ENCODE data around the gene UBXN7. TPM values are rescaled to one million over a fixed set of nuclear protein-coding genes. Genes with fewer than 3 reads are reported as not detected.

The UBXN7 gene
- total RNA-seq, 1 experiment from 2014 or later = 125 TPM

- Histone ChIP-seq H3K9me3 (ENCODE audit: insufficient read depth, low read depth) (no peaks in the 10 kb centered on the region), H3K79me2 (ENCODE audit: low read depth) (no peaks in the 10 kb centered on the region), H3K4me3 (no peak overlapping the region), H3K36me3 (ENCODE audit: low read depth) (peaks cover 40% of the 10 kb centered on the region), H3F3A (ENCODE audit: insufficient read depth, low read depth) (peaks cover 17% of the 10 kb centered on the region), H4K20me1 (ENCODE audit: insufficient read depth) (no peaks in the 10 kb centered on the region), H3K9me2 (ENCODE audit: insufficient read depth) (no peaks in the 10 kb centered on the region), H3K27me3 (ENCODE audit: insufficient read depth, low read depth) (no peaks in the 10 kb centered on the region), H3K4me2 (no peak overlapping the region), H3K4me1 (replicated peaks; ENCODE audit: insufficient read depth) (no peaks in the 10 kb centered on the region), H3K27ac (no peak overlapping the region), H2AFZ (no peak overlapping the region)
- intact Hi-C loops (cut with micrococcal nuclease; ENCODE audit: unreplicated experiment) = loop anchor here (5.0 kb wide), 1 partner anchor 104 kb away; no protein-coding TSS in a partner anchor
- CTCF ChIA-PET = no interaction called here
- TF ChIP-seq EZH2 (IDR thresholded peaks at IDR 0.05; ENCODE audit: low read depth) (no peak), CTCF (conservative IDR thresholded peaks at IDR 0.05) (no peak)
- DNase-seq = no peak
- POLR2A ChIA-PET (ENCODE audit: unreplicated experiment) = no interaction called here
- BruUV-seq (replicated peaks) = no TSS peak
These were observed 75.7 kb downstream of the UBXN7 start for GRCh38 chr3:196356556-196356955.

GRCh38 chr3:196355668-196356067, 76.6 kb downstream of the UBXN7 start:
- Histone ChIP-seq H3K27me3 (ENCODE audit: insufficient read depth, low read depth) (no peaks in the 10 kb centered on the region), H3K36me3 (ENCODE audit: low read depth) (peaks cover 32% of the 10 kb centered on the region), H4K20me1 (ENCODE audit: insufficient read depth) (no peaks in the 10 kb centered on the region), H3K4me3 (no peak overlapping the region), H3K9me2 (ENCODE audit: insufficient read depth) (no peaks in the 10 kb centered on the region), H3K4me2 (no peak overlapping the region), H3K4me1 (replicated peaks; ENCODE audit: insufficient read depth) (no peaks in the 10 kb centered on the region), H3K9me3 (ENCODE audit: insufficient read depth, low read depth) (no peaks in the 10 kb centered on the region), H3F3A (ENCODE audit: insufficient read depth, low read depth) (peaks cover 9% of the 10 kb centered on the region; the same call in 1 of the 2 replicates), H2AFZ (no peak overlapping the region), H3K27ac (no peak overlapping the region), H3K79me2 (ENCODE audit: low read depth) (no peaks in the 10 kb centered on the region)
- TF ChIP-seq CTCF (conservative IDR thresholded peaks at IDR 0.05) (no peak), EZH2 (IDR thresholded peaks at IDR 0.05; ENCODE audit: low read depth) (no peak)
- BruUV-seq (replicated peaks) = no TSS peak
- intact Hi-C loops (cut with micrococcal nuclease; ENCODE audit: unreplicated experiment) = loop anchor here (5.0 kb wide), 1 partner anchor 103 kb away; no protein-coding TSS in a partner anchor
- CTCF ChIA-PET = no interaction called here
- no peak for DNase-seq
- POLR2A ChIA-PET (ENCODE audit: unreplicated experiment) = no interaction called here

- Histone ChIP-seq H2AFZ (no peak overlapping the region), H3F3A (ENCODE audit: insufficient read depth, low read depth) (peaks cover 9% of the 10 kb centered on the region; the same call in 1 of the 2 replicates), H3K4me3 (no peak overlapping the region), H4K20me1 (ENCODE audit: insufficient read depth) (no peaks in the 10 kb centered on the region), H3K9me2 (ENCODE audit: insufficient read depth) (no peaks in the 10 kb centered on the region), H3K4me1 (replicated peaks; ENCODE audit: insufficient read depth) (no peaks in the 10 kb centered on the region), H3K9me3 (ENCODE audit: insufficient read depth, low read depth) (no peaks in the 10 kb centered on the region; the same call in 1 of the 2 replicates), H3K27ac (no peak overlapping the region), H3K36me3 (ENCODE audit: low read depth) (peaks cover 26% of the 10 kb centered on the region), H3K4me2 (no peak overlapping the region), H3K27me3 (ENCODE audit: insufficient read depth, low read depth) (no peaks in the 10 kb centered on the region), H3K79me2 (ENCODE audit: low read depth) (no peaks in the 10 kb centered on the region)
- DNase-seq = no peak
- POLR2A ChIA-PET (ENCODE audit: unreplicated experiment) = interaction anchor here (0.5 to 0.6 kb wide), 2 partner anchors 33 to 78 kb away, joined by 3 to 5 read pairs; no protein-coding TSS in a partner anchor
- intact Hi-C loops (cut with micrococcal nuclease; ENCODE audit: unreplicated experiment) = no loop called here
- CTCF ChIA-PET = no interaction called here
- TF ChIP-seq EZH2 (IDR thresholded peaks at IDR 0.05; ENCODE audit: low read depth) (no peak), CTCF (conservative IDR thresholded peaks at IDR 0.05) (no peak)
- no TSS peak for BruUV-seq (replicated peaks)
These were observed 78.1 kb downstream of the UBXN7 start for GRCh38 chr3:196354132-196354531.
